ENCODE results near the gene BGLAP. TPM values are rescaled to one million over a fixed set of nuclear protein-coding genes. Genes with fewer than 3 reads are reported as not detected.

The BGLAP gene
- total RNA-seq, 2 experiments from 2014 or later = 2.2 to 2.5 TPM

GRCh38 chr1:156281693-156282478 lies 39.9 kb downstream of the BGLAP start:
- intact Hi-C loops (cut with micrococcal nuclease) = loop anchor here (2.0 kb wide), 1 partner anchor 55 kb away; no protein-coding TSS in a partner anchor
- ATAC-seq = peak; percentile 5
- ChIA-PET POLR2A (interaction anchor here (0.6 to 5.1 kb wide), 43 partner anchors 10 to 336 kb away, joined by 3 to 50 read pairs (median 4); partner anchors contain the start of genes ARHGEF2, CCT3, GLMP and PMF1), CTCF (interaction anchor here (0.9 to 6.1 kb wide), 14 partner anchors 9 to 292 kb away, joined by 3 to 37 read pairs (median 6); partner anchors contain the start of gene CCT3)
- Mint-ChIP-seq H3K4me1 (ENCODE audit: low read depth) (peaks cover 32% of the 10 kb centered on the region), H3K9me3 (no peaks in the 10 kb centered on the region), H3K36me3 (ENCODE audit: low read depth) (peaks cover 38% of the 10 kb centered on the region), H3K4me3 (peak overlapping the region; percentile 99), H3K27me3 (no peaks in the 10 kb centered on the region), H3K27ac (peak overlapping the region; percentile 94)
- no peak for TF ChIP-seq CTCF (IDR thresholded peaks at IDR 0.05)
- DNase-seq = peak; percentile 50

DNA sequence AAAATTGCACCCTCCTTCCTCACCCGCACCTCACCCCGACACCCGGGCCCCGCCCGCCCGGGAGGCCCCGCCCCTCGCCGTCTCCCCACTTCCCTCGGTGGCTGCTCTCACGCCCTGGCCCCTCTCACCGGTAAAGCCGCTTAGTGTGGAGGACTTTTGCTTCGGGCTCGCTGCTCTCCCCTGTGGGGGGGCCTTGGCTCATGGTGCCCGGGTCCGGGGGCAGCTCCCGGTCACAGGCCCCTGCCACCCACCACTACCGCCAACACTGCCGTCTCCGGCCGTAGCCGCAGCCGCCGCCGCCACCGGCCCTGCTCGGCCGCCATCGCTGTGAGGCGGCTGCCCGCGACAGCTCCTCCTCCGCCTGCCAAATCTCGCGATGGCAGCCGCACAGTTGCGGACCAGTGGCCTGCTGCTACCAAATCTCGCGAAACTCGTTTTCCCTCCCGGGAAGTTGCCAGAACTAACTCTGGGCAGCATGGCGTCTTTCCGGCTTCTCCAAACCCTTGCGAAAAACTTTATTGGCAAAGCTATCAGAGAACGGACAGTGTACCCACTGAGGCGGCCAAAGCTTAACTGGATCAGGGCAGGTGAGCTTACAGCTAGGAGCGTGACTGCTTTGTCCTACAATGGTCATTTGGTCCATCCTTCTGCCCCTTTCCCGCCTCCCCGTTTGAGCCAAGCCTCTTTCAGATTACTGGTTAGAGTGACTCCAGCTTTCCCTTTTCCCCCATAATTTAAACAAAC lies 40.7 kb downstream of the BGLAP start, which contains the start of gene SMG5:
Gene SMG5, minus strand, starts transcription at position 347 of the 744 bp plus-strand sequence. Its CDS starts 145 bp downstream, at position 202.
- Mint-ChIP-seq H3K36me3 (ENCODE audit: low read depth) (peaks cover 31% of the 10 kb centered on the region), H3K4me3 (peak within 1 kb of the TSS; percentile 99), H3K4me1 (ENCODE audit: low read depth) (peaks cover 32% of the 10 kb centered on the region), H3K9me3 (no peaks in the 10 kb centered on the region), H3K27me3 (no peaks in the 10 kb centered on the region), H3K27ac (peak within 1 kb of the TSS; percentile 94)
- ATAC-seq (peak; percentile 91), DNase-seq (peak; percentile 97)
- ChIA-PET CTCF (interaction anchor here (0.8 to 6.1 kb wide), 18 partner anchors 10 to 293 kb away, joined by 3 to 37 read pairs (median 5); partner anchors contain the start of genes CCT3, GLMP and PAQR6), POLR2A (interaction anchor here (0.6 to 5.1 kb wide), 43 partner anchors 10 to 337 kb away, joined by 3 to 50 read pairs (median 3); partner anchors contain the start of genes ARHGEF2, CCT3, PMF1 and TSACC)
- TF ChIP-seq CTCF (IDR thresholded peaks at IDR 0.05) = no peak
- intact Hi-C loops (cut with micrococcal nuclease) = no loop called here

GRCh38 chr1:156283521-156283920 lies 41.5 kb downstream of the BGLAP start:
- ChIA-PET POLR2A (interaction anchor here (0.7 to 5.1 kb wide), 20 partner anchors 9 to 469 kb away, joined by 3 to 50 read pairs (median 5); partner anchors contain the start of genes ARHGEF2, CCT3, PMF1 and TSACC), CTCF (interaction anchor here (0.8 to 6.1 kb wide), 15 partner anchors 11 to 193 kb away, joined by 3 to 37 read pairs (median 5); partner anchors contain the start of genes CCT3, GLMP and PAQR6)
- DNase-seq = no peak
- TF ChIP-seq CTCF (IDR thresholded peaks at IDR 0.05) = no peak
- no peak for ATAC-seq
- Mint-ChIP-seq H3K27me3 (no peaks in the 10 kb centered on the region), H3K4me1 (ENCODE audit: low read depth) (peaks cover 32% of the 10 kb centered on the region), H3K36me3 (ENCODE audit: low read depth) (peaks cover 22% of the 10 kb centered on the region), H3K4me3 (peak overlapping the region; percentile 99), H3K9me3 (no peaks in the 10 kb centered on the region), H3K27ac (peak overlapping the region; percentile 94)
- intact Hi-C loops (cut with micrococcal nuclease) = no loop called here

DNA sequence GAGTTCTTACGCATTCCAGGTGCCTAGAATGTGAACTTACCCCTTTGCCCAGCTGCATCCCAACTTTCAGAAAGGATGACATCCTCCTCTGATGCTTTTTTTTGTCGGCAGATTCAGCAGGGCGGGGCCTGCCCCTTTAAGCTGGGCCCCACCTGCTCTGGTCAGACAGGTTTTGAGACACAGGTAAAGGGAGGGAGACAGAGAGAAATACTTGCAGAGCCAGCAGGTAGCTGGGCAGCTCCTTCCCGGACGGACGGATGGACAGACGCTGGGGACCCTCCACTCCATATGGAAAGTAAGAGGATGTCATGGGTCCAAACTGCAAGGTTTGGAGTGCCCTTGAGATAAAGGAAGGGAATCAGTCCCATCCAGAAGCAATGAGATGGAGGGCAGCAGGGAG lies 42.1 kb downstream of the BGLAP start, which contains the start of gene TMEM79:
Gene TMEM79, plus strand, starts transcription at position 214 of the 400 bp plus-strand sequence. CDS start 902 bp downstream, outside the sequence.
- Mint-ChIP-seq H3K4me3 (peak within 1 kb of the TSS; percentile 99), H3K36me3 (ENCODE audit: low read depth) (peaks cover 22% of the 10 kb centered on the region), H3K27me3 (no peaks in the 10 kb centered on the region), H3K27ac (peak within 1 kb of the TSS; percentile 94), H3K9me3 (no peaks in the 10 kb centered on the region), H3K4me1 (ENCODE audit: low read depth) (peaks cover 32% of the 10 kb centered on the region)
- DNase-seq (no peak), ATAC-seq (no peak)
- CTCF ChIA-PET = interaction anchor here (1.3 to 6.1 kb wide), 8 partner anchors 11 to 142 kb away, joined by 3 to 24 read pairs (median 4); partner anchors contain the start of genes CCT3 and GLMP
- POLR2A ChIA-PET = interaction anchor here (0.7 to 5.1 kb wide), 13 partner anchors 9 to 468 kb away, joined by 3 to 50 read pairs (median 5); partner anchors contain the start of genes CCT3 and TSACC
- TF ChIP-seq CTCF (IDR thresholded peaks at IDR 0.05) = no peak
- intact Hi-C loops (cut with micrococcal nuclease) = no loop called here

Measured in activated CD8-positive, alpha-beta T cell treated with anti-CD3 and anti-CD28 coated beads for 36 hours (primary cell).